A549 (cell line): ENCODE measurements around the gene DUSP28. TPM values are rescaled to one million over a fixed set of nuclear protein-coding genes. Genes with fewer than 3 reads are reported as not detected.
A peak's percentile ranks its signal among the peaks of the same experiment; 100 is the strongest.

Experiments
- ATAC-seq, 2 experiments: fragments of 200-7000 bp in 1 of 2; fragments of >200 bp in 1 of 2; cut with Nextera tagmentation in 1 of 2; cut with Tn5 transposase in 1 of 2; 3 replicates each; pipeline versions ENCODE4 v1.8.0 to v1.9.1; 2018 to 2020; ENCODE audit warnings: mild to moderate bottlenecking in 1 of 2, moderate library complexity in 1 of 2
- CTCF ChIA-PET: fragments of 300-600 bp; sonication (Branson Sonifier 250); formaldehyde crosslinking; extraction: SDS; loops from one replicate; lab custom pipeline; 2021; ENCODE audit warnings: antibody characterized with exemption, inconsistent platforms; lab: Yijun Ruan, JAX
- POLR2A ChIA-PET: fragments of 350-600 bp; formaldehyde crosslinking; extraction: SDS; loops from one replicate; lab custom pipeline; 2021; ENCODE audit warnings: antibody characterized with exemption, inconsistent platforms; lab: Yijun Ruan, JAX
- DNase-seq, 2 experiments: peaks; one replicate each; pipeline versions ENCODE4 v3.0.0 to v3.0.0-alpha.2; 2011 to 2016; ENCODE audit warnings: low read depth in 1 of 2, low spot score in 1 of 2
- FAIRE-seq: peaks from 2 replicates; lab custom pipeline; 2011; peaks lifted over from hg19 to GRCh38; lab: Jason Lieb, UNC
- H3K27ac ChIP-seq, 2 experiments: fragments of >200 bp; sonication (Bioruptor Twin); formaldehyde crosslinking; 3 replicates each; pipeline ENCODE4 v1.5.1; 2016 to 2017
- H3K4me1 ChIP-seq: fragments of >200 bp; sonication (Bioruptor Twin); formaldehyde crosslinking; 3 replicates; pipeline ENCODE4 v1.6.1; 2016
- H3K4me2 ChIP-seq: fragments of >200 bp; sonication (Bioruptor Twin); formaldehyde crosslinking; 3 replicates; pipeline ENCODE4 v1.6.1; 2016
- H3K4me3 ChIP-seq: fragments of >200 bp; sonication (Bioruptor Twin); formaldehyde crosslinking; 3 replicates; pipeline ENCODE4 v1.5.1; 2016
- H3K9me3 ChIP-seq: fragments of >200 bp; sonication (Bioruptor Twin); formaldehyde crosslinking; 3 replicates; pipeline ENCODE4 v1.6.1; 2016
- E2F6 ChIP-seq: IDR thresholded peaks from 2 replicates; pipeline ENCODE4 v1.6.1; 2012; ENCODE audit warnings: low read depth, borderline replicate concordance
- ELK1 ChIP-seq: fragments of 150-350 bp; IDR thresholded peaks from 2 replicates; pipeline ENCODE4 v1.6.1; 2014; ENCODE audit warnings: low read depth, mild to moderate bottlenecking, low read length
- FOSL2 ChIP-seq, 2 experiments: fragments of 450-650 bp in 1 of 2; fragments of >200 bp in 1 of 2; sonication (Bioruptor Twin) in 1 of 2; formaldehyde crosslinking; IDR thresholded peaks; 2 replicates each; pipeline versions ENCODE4 v1.5.0 to v1.6.1; 2016 to 2020; ENCODE audit warnings: mild to moderate bottlenecking in 1 of 2, moderate library complexity in 1 of 2
- GATA3 ChIP-seq: IDR thresholded peaks from 2 replicates; pipeline ENCODE4 v1.6.1; 2012; ENCODE audit warnings: borderline replicate concordance
- HDAC2 ChIP-seq: fragments of 200-600 bp; sonication (generic); IDR thresholded peaks from 2 replicates; pipeline ENCODE4 v1.6.1; 2016
- HOXB5 ChIP-seq: fragments of 250-450 bp; sonication (Bioruptor Pico); IDR thresholded peaks from 2 replicates; pipeline ENCODE4 v1.5.0; 2020; ENCODE audit warnings: mild to moderate bottlenecking, moderate library complexity
- JUN ChIP-seq, 2 experiments: fragments of >200 bp; sonication (Bioruptor Twin); formaldehyde crosslinking; IDR thresholded peaks; 2 replicates in 1 of 2; 3 replicates in 1 of 2; pipeline ENCODE4 v1.6.1; 2016 to 2017
- JUNB ChIP-seq: fragments of >200 bp; sonication (Bioruptor Twin); formaldehyde crosslinking; IDR thresholded peaks from 2 replicates; pipeline ENCODE4 v1.6.1; 2016
- KDM1A ChIP-seq: fragments of 200-600 bp; sonication (generic); IDR thresholded peaks from 2 replicates; pipeline ENCODE4 v1.6.1; 2016; ENCODE audit warnings: low read depth, mild to moderate bottlenecking
- KDM5A ChIP-seq: fragments of 200-600 bp; sonication (generic); IDR thresholded peaks from 2 replicates; pipeline ENCODE4 v1.6.1; 2016; ENCODE audit warnings: antibody characterized with exemption, mild to moderate bottlenecking
- MYC ChIP-seq: IDR thresholded peaks from 2 replicates; pipeline ENCODE4 v1.6.1; 2012; ENCODE audit warnings: mild to moderate bottlenecking, inconsistent platforms, low read length, improper control_type of control experiment, borderline replicate concordance
- PHF8 ChIP-seq: fragments of 200-600 bp; sonication (generic); IDR thresholded peaks from 2 replicates; pipeline ENCODE4 v1.6.1; 2016; ENCODE audit warnings: low read depth, mild to moderate bottlenecking, antibody characterized with exemption, moderate library complexity, borderline replicate concordance
- POLR2A ChIP-seq: IDR thresholded peaks from 2 replicates; pipeline ENCODE4 v1.6.1; 2012; ENCODE audit warnings: mild to moderate bottlenecking, low read length
- SREBF2 ChIP-seq: fragments of 450-650 bp; IDR thresholded peaks from 2 replicates; pipeline ENCODE4 v1.6.1; 2014; ENCODE audit warnings: mild to moderate bottlenecking, moderate library complexity
- TFCP2L1 ChIP-seq: fragments of 250-450 bp; sonication (Bioruptor Pico); IDR thresholded peaks from 2 replicates; pipeline ENCODE4 v1.5.0; 2021; ENCODE audit warnings: mild to moderate bottlenecking
- WGBS: methylation state at CpG from one replicate; pipeline ENCODE4 v1.1.6; 2017; ENCODE audit errors: missing lambda C conversion rate; 5-methylcytosine and 5-hydroxymethylcytosine counted together
- polyA plus RNA-seq, 4 experiments: library from polyadenylated mRNA; depleted of rRNA in 3 of 4; stranded (reverse); fragments of >200 nt; fragmentation: RNase III in 1 of 4; extraction: RNeasy Plus Mini Kit Qiagen cat#74134 plus additional on column Dnase treatment in 1 of 4; gene quantifications; 2 replicates in 3 of 4; 3 replicates in 1 of 4; pipeline ENCODE4 v1.2.3, GENCODE V29; 2011 to 2017
- TF ChIP-seq, protein P1 (sequence below): fragments of 250-450 bp; sonication (Bioruptor Pico); IDR thresholded peaks from 2 replicates; pipeline ENCODE4 v1.5.0; 2020; ENCODE audit warnings: low read depth, mild to moderate bottlenecking, moderate library complexity
- TF ChIP-seq, protein P2 (sequence below): fragments of >200 bp; sonication (Bioruptor Twin); formaldehyde crosslinking; IDR thresholded peaks from 3 replicates; pipeline ENCODE4 v1.6.1; 2016
- TF ChIP-seq, protein P3 (sequence below): IDR thresholded peaks from 2 replicates; pipeline ENCODE4 v1.6.1; 2012
- TF ChIP-seq, protein P4 (sequence below): fragments of 450-650 bp; IDR thresholded peaks from 2 replicates; pipeline ENCODE4 v1.6.1; 2014; ENCODE audit warnings: antibody characterized with exemption

The DUSP28 gene
- polyA plus RNA-seq, 2 of the 4 experiments (the other 2 are of a cell fraction) = 5.2 to 14.3 TPM

DNA sequence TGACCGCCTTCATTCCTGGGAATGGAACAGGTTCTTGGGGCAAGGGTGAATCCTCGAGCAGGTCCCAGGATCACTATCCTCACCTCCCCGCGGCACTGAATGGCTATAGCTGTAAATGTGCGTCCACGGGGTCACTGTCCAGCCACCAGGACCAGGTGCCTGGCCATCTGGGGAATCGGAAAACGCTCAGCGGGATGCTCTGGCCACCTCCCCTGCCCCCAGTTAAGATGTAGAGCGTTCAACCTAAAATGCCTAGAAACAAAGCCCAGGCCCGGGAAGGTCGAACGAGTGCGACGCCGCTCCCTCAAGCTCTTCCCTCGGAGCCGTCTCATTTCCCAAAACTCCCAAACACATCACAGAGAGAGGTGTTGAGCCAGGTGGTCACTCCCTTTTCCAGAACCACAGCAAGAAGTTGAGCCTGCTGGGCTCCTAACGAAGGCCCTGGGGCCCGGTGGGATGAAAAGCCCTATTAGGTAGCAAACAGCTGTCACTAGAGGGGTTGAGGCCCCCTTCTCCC is 25.6 kb downstream of the DUSP28 start:
- TF ChIP-seq, protein P1, sequence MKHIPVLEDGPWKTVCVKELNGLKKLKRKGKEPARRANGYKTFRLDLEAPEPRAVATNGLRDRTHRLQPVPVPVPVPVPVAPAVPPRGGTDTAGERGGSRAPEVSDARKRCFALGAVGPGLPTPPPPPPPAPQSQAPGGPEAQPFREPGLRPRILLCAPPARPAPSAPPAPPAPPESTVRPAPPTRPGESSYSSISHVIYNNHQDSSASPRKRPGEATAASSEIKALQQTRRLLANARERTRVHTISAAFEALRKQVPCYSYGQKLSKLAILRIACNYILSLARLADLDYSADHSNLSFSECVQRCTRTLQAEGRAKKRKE (CRISPR knock-in tag) = no peak
- TF ChIP-seq, protein P2, sequence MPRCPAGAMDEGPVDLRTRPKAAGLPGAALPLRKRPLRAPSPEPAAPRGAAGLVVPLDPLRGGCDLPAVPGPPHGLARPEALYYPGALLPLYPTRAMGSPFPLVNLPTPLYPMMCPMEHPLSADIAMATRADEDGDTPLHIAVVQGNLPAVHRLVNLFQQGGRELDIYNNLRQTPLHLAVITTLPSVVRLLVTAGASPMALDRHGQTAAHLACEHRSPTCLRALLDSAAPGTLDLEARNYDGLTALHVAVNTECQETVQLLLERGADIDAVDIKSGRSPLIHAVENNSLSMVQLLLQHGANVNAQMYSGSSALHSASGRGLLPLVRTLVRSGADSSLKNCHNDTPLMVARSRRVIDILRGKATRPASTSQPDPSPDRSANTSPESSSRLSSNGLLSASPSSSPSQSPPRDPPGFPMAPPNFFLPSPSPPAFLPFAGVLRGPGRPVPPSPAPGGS = 0 out of 3 replicates have a peak, but pooled peaks have one; percentile 22

DNA sequence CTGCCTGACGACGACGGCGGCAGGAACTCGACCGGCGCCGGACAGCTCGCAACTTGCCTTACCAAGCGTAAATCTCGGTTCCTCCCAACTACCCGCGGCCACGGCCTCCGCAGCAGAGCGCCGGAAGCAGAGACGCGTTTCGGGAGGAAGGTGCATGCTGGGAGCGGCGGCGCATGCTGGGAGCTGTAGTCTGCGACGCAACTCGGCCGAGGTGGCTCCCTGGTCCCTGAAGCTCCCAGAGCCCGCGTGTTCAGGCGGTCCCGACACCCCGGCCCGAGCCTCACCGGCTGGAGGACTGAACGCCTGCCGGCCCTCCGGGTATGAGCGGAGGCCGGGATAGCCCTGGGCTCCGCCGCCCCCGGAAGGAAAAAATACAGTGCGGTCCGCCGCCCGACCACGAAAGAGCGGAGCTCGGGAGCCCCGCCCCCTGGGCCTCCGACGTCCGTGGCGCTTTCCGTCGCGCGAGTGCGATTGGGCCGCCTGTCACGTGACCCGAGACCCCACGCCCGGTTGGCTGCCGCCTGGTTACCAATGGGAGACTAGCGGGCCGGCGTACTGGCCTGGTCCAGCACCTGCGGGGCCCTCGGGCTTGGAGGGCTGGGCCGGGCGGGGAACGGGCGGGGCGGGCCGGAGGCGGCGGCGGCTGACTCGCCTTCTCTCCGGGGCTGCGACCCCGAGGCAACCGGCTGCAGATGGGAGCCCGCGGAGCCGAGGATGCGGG is 26.2 kb downstream of the DUSP28 start, which contains the start of gene CAPN10:
Gene CAPN10, plus strand, starts transcription at position 537 of the 721 bp plus-strand sequence. Its CDS starts 178 bp downstream, at position 715.
- H3K9me3 ChIP-seq = no peaks in the 10 kb centered on the region
- peak within 1 kb of the TSS; percentile 99 for H3K4me2 ChIP-seq
- ChIA-PET POLR2A (interaction anchor here (0.6 to 3.2 kb wide), 13 partner anchors 10 to 729 kb away, joined by 3 to 38 read pairs (median 3); partner anchors contain the start of genes DUSP28, HDLBP, MTERF4 and PASK), CTCF (interaction anchor here (1.1 to 3.9 kb wide), 9 partner anchors 9 to 254 kb away, joined by 3 to 35 read pairs (median 4); partner anchors contain the start of gene RNPEPL1)
- H3K4me1 ChIP-seq = peaks cover 23% of the 10 kb centered on the region
- 0% methylated on average over 4 of the region's 88 CpGs for WGBS
- FAIRE-seq (no peak), ATAC-seq (peak; percentile 94 to 96), DNase-seq (peak; percentile 88 to 95)
- H3K27ac ChIP-seq = peak within 1 kb of the TSS; percentile 95 to 96
- TF ChIP-seq MYC = 0 out of 2 replicates have a peak, but pooled peaks have one; percentile 55
- TF ChIP-seq, protein P3, sequence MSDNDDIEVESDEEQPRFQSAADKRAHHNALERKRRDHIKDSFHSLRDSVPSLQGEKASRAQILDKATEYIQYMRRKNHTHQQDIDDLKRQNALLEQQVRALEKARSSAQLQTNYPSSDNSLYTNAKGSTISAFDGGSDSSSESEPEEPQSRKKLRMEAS = peak; percentile 73
- peak in 1 of 2 experiments; percentile 80 for TF ChIP-seq JUN (IDR thresholded peaks at IDR 0.05)
- TF ChIP-seq FOSL2 (IDR thresholded peaks at IDR 0.05) = no peak
- TF ChIP-seq FOSL2 (CRISPR knock-in tag; IDR thresholded peaks at IDR 0.05) = 0 out of 2 replicates have a peak, but pooled peaks have one; percentile 16
- no peak for TF ChIP-seq ELK1
- TF ChIP-seq E2F6 = peak; percentile 51; the same call in 1 of the 2 replicates
- no peak for TF ChIP-seq JUNB
- TF ChIP-seq HDAC2 = no peak
- 0 out of 2 replicates have a peak, but pooled peaks have one; percentile 19 for TF ChIP-seq KDM5A
- TF ChIP-seq GATA3 = 0 out of 2 replicates have a peak, but pooled peaks have one; percentile 13
- TF ChIP-seq HOXB5 (CRISPR knock-in tag) = no peak
- TF ChIP-seq KDM1A = no peak
- peak; percentile 61 for TF ChIP-seq POLR2A
- TF ChIP-seq, protein P2 = 0 out of 3 replicates have a peak, but pooled peaks have one; percentile 55
- TF ChIP-seq, protein P1 (CRISPR knock-in tag) = no peak
- peak; percentile 91 for TF ChIP-seq PHF8
- TF ChIP-seq SREBF2 = no peak
- TF ChIP-seq, protein P4, sequence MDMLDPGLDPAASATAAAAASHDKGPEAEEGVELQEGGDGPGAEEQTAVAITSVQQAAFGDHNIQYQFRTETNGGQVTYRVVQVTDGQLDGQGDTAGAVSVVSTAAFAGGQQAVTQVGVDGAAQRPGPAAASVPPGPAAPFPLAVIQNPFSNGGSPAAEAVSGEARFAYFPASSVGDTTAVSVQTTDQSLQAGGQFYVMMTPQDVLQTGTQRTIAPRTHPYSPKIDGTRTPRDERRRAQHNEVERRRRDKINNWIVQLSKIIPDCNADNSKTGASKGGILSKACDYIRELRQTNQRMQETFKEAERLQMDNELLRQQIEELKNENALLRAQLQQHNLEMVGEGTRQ = peak; percentile 96
- 0 out of 2 replicates have a peak, but pooled peaks have one; percentile 49 for TF ChIP-seq TFCP2L1 (CRISPR knock-in tag)
- peak within 1 kb of the TSS; percentile 82 for H3K4me3 ChIP-seq

More for the DNA sequence above, 25.6 kb downstream of the DUSP28 start:
- ATAC-seq (no peak), FAIRE-seq (no peak), DNase-seq (no peak)
- Histone ChIP-seq H3K27ac (peak overlapping the region; percentile 95 to 96), H3K4me2 (peak overlapping the region; percentile 97), H3K4me3 (peak overlapping the region; percentile 82), H3K4me1 (peaks cover 25% of the 10 kb centered on the region), H3K9me3 (no peaks in the 10 kb centered on the region)
- POLR2A ChIA-PET = interaction anchor here (0.8 to 3.2 kb wide), 10 partner anchors 9 to 729 kb away, joined by 3 to 38 read pairs (median 4); partner anchors contain the start of genes DUSP28, HDLBP, PASK and RNPEPL1
- CTCF ChIA-PET = interaction anchor here (0.6 to 3.9 kb wide), 10 partner anchors 10 to 353 kb away, joined by 3 to 35 read pairs (median 4); partner anchors contain the start of gene RNPEPL1
- 5% methylated on average over 20 of the region's 20 CpGs for WGBS
